ENCODE data around the gene ULBP3.

ULBP3 gene

DNA sequence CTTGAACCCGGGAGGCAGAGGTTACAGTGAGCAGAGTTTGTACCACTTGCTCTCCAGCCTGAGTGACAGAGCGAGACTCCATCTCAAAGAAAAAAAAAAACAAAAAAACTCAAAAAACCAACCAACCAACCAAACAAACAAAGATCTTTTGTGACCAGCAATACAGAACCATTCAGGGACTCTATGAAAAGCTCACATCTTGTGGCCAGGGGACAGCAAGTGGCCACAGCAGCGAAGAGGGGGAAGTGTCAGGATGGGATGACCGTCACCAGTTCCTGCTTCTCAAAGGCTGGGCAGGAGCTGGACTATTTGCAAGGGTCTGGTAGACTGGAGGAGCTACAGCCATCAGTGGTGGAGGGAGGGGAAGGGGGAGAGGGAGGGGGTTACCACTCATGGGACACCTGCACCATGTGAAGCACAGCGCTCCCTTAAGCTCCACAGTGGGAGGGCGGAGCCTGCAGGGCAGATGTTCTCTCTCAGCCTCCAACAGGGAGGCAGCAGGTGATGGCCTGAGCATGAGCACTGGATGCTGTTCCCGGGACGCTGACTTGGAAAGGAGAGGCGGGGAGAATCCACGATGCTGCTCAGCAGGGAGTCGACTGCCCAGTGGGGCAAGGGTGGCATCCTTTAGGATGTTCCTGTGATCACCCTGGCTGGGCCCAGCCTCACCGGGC, 19.7 kb upstream of the ULBP3 start:
- H3K27ac ChIP-seq, result no peak overlapping the region
- TF ChIP-seq, protein P1, sequence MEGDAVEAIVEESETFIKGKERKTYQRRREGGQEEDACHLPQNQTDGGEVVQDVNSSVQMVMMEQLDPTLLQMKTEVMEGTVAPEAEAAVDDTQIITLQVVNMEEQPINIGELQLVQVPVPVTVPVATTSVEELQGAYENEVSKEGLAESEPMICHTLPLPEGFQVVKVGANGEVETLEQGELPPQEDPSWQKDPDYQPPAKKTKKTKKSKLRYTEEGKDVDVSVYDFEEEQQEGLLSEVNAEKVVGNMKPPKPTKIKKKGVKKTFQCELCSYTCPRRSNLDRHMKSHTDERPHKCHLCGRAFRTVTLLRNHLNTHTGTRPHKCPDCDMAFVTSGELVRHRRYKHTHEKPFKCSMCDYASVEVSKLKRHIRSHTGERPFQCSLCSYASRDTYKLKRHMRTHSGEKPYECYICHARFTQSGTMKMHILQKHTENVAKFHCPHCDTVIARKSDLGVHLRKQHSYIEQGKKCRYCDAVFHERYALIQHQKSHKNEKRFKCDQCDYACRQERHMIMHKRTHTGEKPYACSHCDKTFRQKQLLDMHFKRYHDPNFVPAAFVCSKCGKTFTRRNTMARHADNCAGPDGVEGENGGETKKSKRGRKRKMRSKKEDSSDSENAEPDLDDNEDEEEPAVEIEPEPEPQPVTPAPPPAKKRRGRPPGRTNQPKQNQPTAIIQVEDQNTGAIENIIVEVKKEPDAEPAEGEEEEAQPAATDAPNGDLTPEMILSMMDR (conservative IDR thresholded peaks at IDR 0.05), result no peak

DNA sequence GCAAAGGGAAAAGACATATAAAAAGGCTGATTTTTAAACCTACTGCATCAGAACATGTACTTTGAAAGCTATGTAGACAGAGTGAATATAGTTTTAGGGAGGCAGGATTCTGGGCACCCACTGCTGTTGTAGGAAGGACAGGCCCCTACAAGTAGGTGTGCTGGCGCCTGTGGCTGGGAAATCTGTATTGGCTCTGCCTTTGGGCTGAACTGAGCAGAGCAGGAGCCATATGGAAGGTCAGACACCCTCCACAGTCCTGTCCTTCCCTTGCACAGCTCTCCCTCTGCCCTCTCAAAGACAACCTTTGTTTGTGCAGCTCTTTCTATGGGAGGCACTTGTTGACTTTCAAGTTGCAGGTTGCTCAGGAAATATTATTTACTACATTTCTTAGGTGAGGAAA, 18.4 kb upstream of the ULBP3 start:
- TF ChIP-seq, protein P1 (conservative IDR thresholded peaks at IDR 0.05), result no peak
- no peak overlapping the region for H3K27ac ChIP-seq

DNA sequence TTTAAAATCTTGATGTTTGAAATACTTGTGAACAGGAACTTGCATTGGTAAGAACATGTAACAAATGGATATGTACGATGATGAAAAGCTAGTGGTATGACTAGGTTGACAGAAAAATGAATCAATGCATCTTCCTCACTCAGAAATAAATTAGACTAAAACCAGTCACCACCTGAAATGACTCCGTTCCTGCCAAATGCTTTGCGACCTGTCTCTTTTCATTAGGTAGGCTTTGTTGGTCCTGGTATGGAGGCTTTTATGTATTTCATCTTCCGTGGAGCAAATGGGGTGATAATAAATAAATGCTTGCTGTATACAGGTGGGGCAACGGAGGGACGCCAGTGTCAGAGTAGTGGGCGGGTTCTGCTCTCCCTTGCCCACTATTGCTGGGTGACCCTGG, 17.1 kb upstream of the ULBP3 start:
- no peak overlapping the region for H3K27ac ChIP-seq
- TF ChIP-seq, protein P1 (conservative IDR thresholded peaks at IDR 0.05), result no peak

DNA sequence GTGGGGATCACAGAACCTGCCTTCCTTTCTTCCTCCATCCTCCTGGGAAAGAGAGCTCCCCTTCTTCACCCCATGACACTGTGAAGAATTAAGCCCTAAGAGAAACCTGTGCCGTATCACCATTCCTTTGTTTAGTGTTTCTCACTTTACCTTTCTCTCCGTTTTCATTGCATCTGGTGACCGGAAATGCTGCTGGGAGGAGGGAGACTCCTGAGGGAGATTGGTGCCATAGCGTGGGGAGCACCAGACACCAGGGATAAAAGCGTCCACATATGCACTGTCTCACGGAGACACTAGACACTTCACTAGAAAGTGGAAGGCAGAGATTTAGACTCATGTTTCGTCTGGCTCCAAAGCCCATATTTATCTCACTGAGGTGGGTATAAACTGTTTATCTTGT, 15.5 kb upstream of the ULBP3 start:
- no peak overlapping the region for H3K27ac ChIP-seq
- TF ChIP-seq, protein P1 (conservative IDR thresholded peaks at IDR 0.05), result no peak

DNA sequence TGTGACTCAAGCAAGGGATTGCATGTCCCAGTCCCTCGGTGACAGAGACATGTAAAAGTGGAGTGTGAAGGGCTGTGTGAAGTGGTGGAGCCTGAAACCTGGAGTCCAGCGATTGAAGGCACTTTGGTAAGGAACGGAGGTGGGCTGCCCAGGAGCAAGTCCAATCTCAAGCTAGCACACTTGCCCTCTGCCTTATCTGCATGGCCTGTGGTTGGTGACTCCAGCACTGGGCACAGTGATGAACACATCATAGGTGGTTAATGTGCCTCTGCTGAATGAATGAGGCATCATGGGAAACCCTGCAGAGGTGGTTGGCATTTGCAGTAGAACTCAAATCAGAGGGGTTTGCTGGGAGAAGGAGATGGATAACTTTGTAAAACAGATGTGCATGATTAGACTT, 14.9 kb upstream of the ULBP3 start:
- no peak overlapping the region for H3K27ac ChIP-seq
- TF ChIP-seq, protein P1 (conservative IDR thresholded peaks at IDR 0.05), result no peak

DNA sequence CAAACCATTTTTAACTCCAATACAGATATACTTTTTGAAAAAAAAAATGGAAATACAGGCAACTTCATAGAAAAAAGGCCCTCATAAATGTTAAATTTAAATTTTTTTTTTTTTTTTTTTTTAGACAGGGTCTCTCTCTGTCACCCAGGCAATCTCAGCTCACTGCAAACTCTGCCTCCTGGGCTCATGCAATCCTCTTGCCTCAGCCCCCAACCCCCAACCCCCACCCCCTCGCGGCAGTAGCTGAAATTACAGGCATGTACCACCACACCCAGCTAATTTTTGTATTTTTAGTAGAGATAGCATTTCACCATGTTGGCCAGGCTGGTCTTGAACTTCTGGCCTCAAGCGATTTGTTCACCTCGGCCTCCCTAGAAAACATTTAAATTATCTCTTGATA, 12.8 kb upstream of the ULBP3 start:
- TF ChIP-seq, protein P1 (conservative IDR thresholded peaks at IDR 0.05), result no peak
- H3K27ac ChIP-seq, result no peak overlapping the region

DNA sequence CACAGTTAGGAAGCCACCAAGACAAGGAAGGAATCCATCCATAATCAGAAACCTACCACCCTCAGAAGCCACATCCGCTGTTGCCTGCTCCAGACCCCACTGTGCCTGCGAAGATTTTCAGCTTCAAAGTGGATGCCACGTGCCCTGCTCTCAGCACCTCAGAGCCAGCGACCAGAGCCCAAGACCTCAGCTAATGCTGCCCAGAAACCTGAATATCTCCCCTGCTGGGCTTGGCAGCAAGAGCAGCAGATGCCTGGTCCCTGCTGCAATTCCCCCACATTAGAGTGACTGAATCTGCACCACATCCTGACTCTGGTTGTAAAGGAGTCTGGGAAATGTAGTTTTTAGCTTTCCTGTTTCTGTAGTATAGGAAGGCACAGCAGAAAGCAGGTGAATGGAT, 10.7 kb upstream of the ULBP3 start:
- TF ChIP-seq, protein P1 (conservative IDR thresholded peaks at IDR 0.05), result no peak
- no peak overlapping the region for H3K27ac ChIP-seq

All from VCaP (cell line).